DND-41 (cell line): ENCODE measurements around the gene RIBC2.

ENCODE experiments used
- ATAC-seq: fragments of 200-7000 bp; cut with Tn5 transposase; 3 replicates; pipeline ENCODE4 v1.9.1; 2021; ENCODE audit warnings: low read depth; ENCODE audit not compliant: insufficient read depth
- DNase-seq: peaks from one replicate; pipeline ENCODE4 v3.0.0-alpha.2; 2020
- H2AFZ ChIP-seq: 2 replicates; pipeline ENCODE4 v1.6.0; 2012; ENCODE audit warnings: low read depth, low read length
- H3K27ac ChIP-seq: 2 replicates; pipeline ENCODE4 v1.5.1; 2012; ENCODE audit warnings: low read length, inconsistent platforms
- H3K27me3 ChIP-seq: fragments of 200-600 bp; sonication (generic); 2 replicates; pipeline ENCODE4 v1.6.0; 2012; ENCODE audit warnings: low read length, mild to moderate bottlenecking, inconsistent platforms; ENCODE audit not compliant: insufficient read depth, poor library complexity
- H3K36me3 ChIP-seq: 2 replicates; pipeline ENCODE4 v1.5.1; 2012; ENCODE audit warnings: low read length, inconsistent platforms; ENCODE audit not compliant: insufficient read depth
- H3K4me1 ChIP-seq: 2 replicates; pipeline ENCODE4 v1.5.1; 2012; ENCODE audit warnings: mild to moderate bottlenecking, low read length; ENCODE audit not compliant: insufficient read depth
- H3K4me2 ChIP-seq: 2 replicates; pipeline ENCODE4 v1.6.0; 2012; ENCODE audit warnings: mild to moderate bottlenecking, moderate library complexity, low read length, inconsistent platforms; ENCODE audit not compliant: insufficient read depth
- H3K4me3 ChIP-seq, 2 experiments: fragments of 200-600 bp in 1 of 2; shearing (Covaris generic) in 1 of 2; 2 replicates each; pipeline ENCODE4 v1.5.1; 2012 to 2016; ENCODE audit warnings: inconsistent platforms in 2 of 2, low read length in 2 of 2, mild to moderate bottlenecking in 2 of 2, low read depth in 1 of 2, moderate library complexity in 1 of 2
- H3K79me2 ChIP-seq: 2 replicates; pipeline ENCODE4 v1.6.0; 2012; ENCODE audit warnings: low read length, inconsistent platforms; ENCODE audit not compliant: insufficient read depth
- H3K9ac ChIP-seq: 2 replicates; pipeline ENCODE4 v1.6.0; 2012; ENCODE audit warnings: low read depth, mild to moderate bottlenecking, inconsistent platforms, low read length, moderate library complexity
- H3K9me3 ChIP-seq: 2 replicates; pipeline ENCODE4 v1.5.1; 2012; ENCODE audit warnings: low read length, moderate library complexity, mild to moderate bottlenecking, inconsistent platforms; ENCODE audit not compliant: insufficient read depth, severe bottlenecking
- H4K20me1 ChIP-seq: 2 replicates; pipeline ENCODE4 v1.6.0; 2012; ENCODE audit warnings: low read length; ENCODE audit not compliant: insufficient read depth
- CTCF ChIP-seq: IDR thresholded peaks from 2 replicates; pipeline ENCODE4 v1.5.1; 2012; ENCODE audit warnings: borderline replicate concordance, low read length, moderate library complexity, mild to moderate bottlenecking; ENCODE audit not compliant: poor library complexity, severe bottlenecking; ENCODE audit errors: extremely low read depth
- EZH2 ChIP-seq: IDR thresholded peaks from 3 replicates; pipeline ENCODE4 v1.6.1; 2012; ENCODE audit warnings: borderline replicate concordance, low read depth, mild to moderate bottlenecking, moderate library complexity, low read length, inconsistent platforms; ENCODE audit not compliant: severe bottlenecking

The RIBC2 gene

GRCh38 chr22:45407793-45408192 lies 5.7 kb upstream of the RIBC2 start:
- H3K9ac ChIP-seq, result no peak overlapping the region
- no peak overlapping the region for H3K4me2 ChIP-seq

GRCh38 chr22:45413013-45413367 lies 503 bp upstream of the RIBC2 start:
- ATAC-seq (no peak), DNase-seq (no peak)
- Histone ChIP-seq H3K4me3 (no peak overlapping the region), H3K27me3 (peaks cover under 1% of the 10 kb centered on the region), H3K9ac (no peak overlapping the region), H3K79me2 (no peaks in the 10 kb centered on the region), H2AFZ (no peak overlapping the region), H3K27ac (no peak overlapping the region), H3K36me3 (no peaks in the 10 kb centered on the region), H3K9me3 (no peaks in the 10 kb centered on the region), H3K4me1 (no peaks in the 10 kb centered on the region), H3K4me2 (no peak overlapping the region), H4K20me1 (no peaks in the 10 kb centered on the region)
- TF ChIP-seq CTCF (no peak), EZH2 (no peak)

More at GRCh38 chr22:45407793-45408192, 5.7 kb upstream of the RIBC2 start:
- Histone ChIP-seq H3K27ac (no peak overlapping the region), H3K9me3 (no peaks in the 10 kb centered on the region), H3K27me3 (no peaks in the 10 kb centered on the region), H3K4me3 (no peak overlapping the region), H2AFZ (no peak overlapping the region), H3K4me1 (no peaks in the 10 kb centered on the region), H3K36me3 (no peaks in the 10 kb centered on the region), H4K20me1 (no peaks in the 10 kb centered on the region), H3K79me2 (no peaks in the 10 kb centered on the region)
- no peak for ATAC-seq
- no peak for DNase-seq
- no peak for TF ChIP-seq CTCF
- TF ChIP-seq EZH2, result no peak

- ATAC-seq (no peak), DNase-seq (no peak)
- H3K4me1 ChIP-seq, result no peaks in the 10 kb centered on the region
- H3K4me3 ChIP-seq, result no peak overlapping the region
- H3K9me3 ChIP-seq, result no peaks in the 10 kb centered on the region
- no peaks in the 10 kb centered on the region for H3K79me2 ChIP-seq
- no peaks in the 10 kb centered on the region for H4K20me1 ChIP-seq
- TF ChIP-seq EZH2 (no peak), CTCF (no peak)
- no peak overlapping the region for H3K4me2 ChIP-seq
- no peak overlapping the region for H3K27ac ChIP-seq
- H3K9ac ChIP-seq, result no peak overlapping the region
- no peaks in the 10 kb centered on the region for H3K36me3 ChIP-seq
- H2AFZ ChIP-seq, result no peak overlapping the region
- peaks cover 7% of the 10 kb centered on the region for H3K27me3 ChIP-seq
Measured at GRCh38 chr22:45418056-45418769, 4.7 kb downstream of the RIBC2 start.
